CD4-positive, alpha-beta memory T cell (primary cell): ENCODE measurements around the gene NWD2. TPM values are rescaled to one million over a fixed set of nuclear protein-coding genes. Genes with fewer than 3 reads are reported as not detected.
"Not testable (repeated sequence)": the region's sequence is repeated elsewhere in the genome, so short reads cannot be mapped to it uniquely, and the experiment has no call there.

ENCODE experiments used
- CTCF ChIA-PET: fragments of 350-600 bp; sonication (Branson Sonifier 250); formaldehyde crosslinking; loops from one replicate; lab custom pipeline; 2021; ENCODE audit warnings: inconsistent platforms; ENCODE audit not compliant: partially characterized antibody; lab: Charles Lee
- POLR2A ChIA-PET: fragments of 350-600 bp; sonication (Branson Sonifier 250); formaldehyde crosslinking; loops from one replicate; lab custom pipeline; 2021; ENCODE audit not compliant: partially characterized antibody; lab: Charles Lee
- DNase-seq, 5 donors: peaks; one replicate each; pipeline versions ENCODE4 v3.0.0 to v3.0.0-alpha.2; 2020 to 2022; ENCODE audit warnings: mixed read lengths in 1 of 5
- H3K27ac ChIP-seq: one replicate; pipeline ENCODE4 v1.7.0; 2013; ENCODE audit warnings: low read depth, low read length
- H3K27me3 ChIP-seq: 2 replicates; pipeline ENCODE4 v1.7.0; 2013; ENCODE audit warnings: mild to moderate bottlenecking, low read length, moderate library complexity; ENCODE audit not compliant: insufficient read depth
- H3K36me3 ChIP-seq: 2 replicates; pipeline ENCODE4 v1.7.0; 2013; ENCODE audit warnings: mild to moderate bottlenecking, low read length, moderate library complexity; ENCODE audit not compliant: insufficient read depth
- H3K4me1 ChIP-seq: 2 replicates; pipeline ENCODE4 v1.7.0; 2013; ENCODE audit warnings: mild to moderate bottlenecking, low read length, moderate library complexity; ENCODE audit not compliant: insufficient read depth
- H3K4me3 ChIP-seq, 2 donors: one replicate each; pipeline ENCODE4 v1.7.0; 2013; ENCODE audit warnings: low read length in 2 of 2, mild to moderate bottlenecking in 1 of 2
- H3K9me3 ChIP-seq, 2 donors: one replicate each; pipeline ENCODE4 v1.7.0; 2013; ENCODE audit warnings: low read length in 2 of 2, control low read depth in 1 of 2; ENCODE audit not compliant: control insufficient read depth in 1 of 2
- H3K27ac Mint-ChIP-seq, 7 donors: one replicate each; pipeline ENCODE4 v1.8.0; 2020 to 2021; ENCODE audit warnings: mixed read lengths in 7 of 7, mild to moderate bottlenecking in 6 of 7, inconsistent platforms in 3 of 7, moderate library complexity in 3 of 7
- H3K27me3 Mint-ChIP-seq, 2 donors: one replicate each; pipeline ENCODE4 v1.8.0; 2020 to 2021; ENCODE audit warnings: mixed read lengths in 2 of 2
- H3K36me3 Mint-ChIP-seq, 2 donors: one replicate each; pipeline ENCODE4 v1.8.0; 2020 to 2021; ENCODE audit warnings: mixed read lengths in 2 of 2, inconsistent platforms in 1 of 2, mild to moderate bottlenecking in 1 of 2
- H3K4me1 Mint-ChIP-seq, 4 donors: one replicate each; pipeline ENCODE4 v1.8.0; 2020 to 2021; ENCODE audit warnings: mixed read lengths in 4 of 4, mild to moderate bottlenecking in 1 of 4
- H3K4me3 Mint-ChIP-seq, 8 donors: one replicate each; pipeline ENCODE4 v1.8.0; 2020 to 2021; ENCODE audit warnings: mixed read lengths in 8 of 8, mild to moderate bottlenecking in 7 of 8, moderate library complexity in 6 of 8, inconsistent platforms in 3 of 8
- H3K9me3 Mint-ChIP-seq, 8 donors: one replicate each; pipeline ENCODE4 v1.8.0; 2020 to 2021; ENCODE audit warnings: mixed read lengths in 8 of 8, mild to moderate bottlenecking in 5 of 8, inconsistent platforms in 3 of 8, moderate library complexity in 1 of 8
- intact Hi-C: fragments of 100-400 bp; cut with micrococcal nuclease; formaldehyde crosslinking; loops from one replicate; pipeline ENCODE4 v1.15.1; 2023
- polyA plus RNA-seq, 2 donors: library from polyadenylated mRNA; unstranded; fragments of 300-500 nt; fragmentation: Illumina TruSeq; gene quantifications; one replicate each; pipeline ENCODE4 v1.2.3, GENCODE V29; 2021
- total RNA-seq, 2 experiments: library from RNA; stranded (reverse); gene quantifications; one replicate each; pipeline ENCODE4 v1.2.3, GENCODE V29; 2021

Gene NWD2
- total and polyA plus RNA-seq, 4 experiments from 2014 or later: not detected

DNA sequence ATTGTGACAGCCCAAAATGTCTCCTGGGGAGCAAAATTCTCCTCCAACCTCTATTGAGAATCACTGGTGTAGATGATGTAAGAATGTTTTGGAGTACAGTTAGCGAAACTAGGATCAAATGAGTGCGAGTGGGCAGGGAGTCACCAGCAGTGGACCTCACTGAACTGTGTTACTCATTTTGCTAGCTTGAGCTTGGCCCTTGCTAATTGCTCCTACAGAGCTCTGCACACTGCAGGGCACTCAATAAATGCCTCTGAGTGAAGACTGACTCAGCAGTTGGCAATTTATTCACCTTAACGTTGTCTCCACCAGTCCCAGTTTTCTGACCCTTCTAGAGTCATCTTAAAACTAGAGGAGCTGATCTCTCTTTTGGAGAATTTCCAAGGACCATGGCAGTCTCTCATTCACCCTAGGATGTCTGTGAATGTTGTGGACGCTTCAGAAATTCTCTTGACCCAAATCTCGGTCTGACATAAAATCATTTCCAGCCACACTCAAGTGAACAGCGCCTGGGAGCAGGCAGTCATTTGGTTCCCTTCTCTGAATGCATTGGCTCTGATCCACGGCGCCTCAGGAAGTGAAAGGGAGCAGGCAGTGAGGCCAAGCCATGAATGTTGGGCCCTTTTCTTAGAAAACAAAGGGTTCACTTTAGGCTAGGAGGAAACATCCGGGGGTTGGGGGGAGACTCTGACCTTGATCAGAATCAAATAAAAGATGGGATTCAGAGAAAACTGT is 148.1 kb downstream of the NWD2 start:
- H3K4me1 ChIP-seq: no peaks in the 10 kb centered on the region
- no peaks in the 10 kb centered on the region for H3K36me3 ChIP-seq
- DNase-seq: no peak
- H3K9me3 ChIP-seq: no peaks in the 10 kb centered on the region
- Mint-ChIP-seq H3K4me1 (no peaks in the 10 kb centered on the region), H3K36me3 (no peaks in the 10 kb centered on the region), H3K27ac (no peak overlapping the region), H3K9me3 (no peaks in the 10 kb centered on the region), H3K4me3 (no peak overlapping the region), H3K27me3 (peaks cover 7 to 11% of the 10 kb centered on the region in 2 donors)
- ChIA-PET CTCF (no interaction called here), POLR2A (no interaction called here)
- H3K4me3 ChIP-seq: no peak overlapping the region
- intact Hi-C loops: loop anchor here (5.0 kb wide), 1 partner anchor 980 kb away; no protein-coding TSS in a partner anchor
- no peak overlapping the region for H3K27ac ChIP-seq
- H3K27me3 ChIP-seq: no peaks in the 10 kb centered on the region

DNA sequence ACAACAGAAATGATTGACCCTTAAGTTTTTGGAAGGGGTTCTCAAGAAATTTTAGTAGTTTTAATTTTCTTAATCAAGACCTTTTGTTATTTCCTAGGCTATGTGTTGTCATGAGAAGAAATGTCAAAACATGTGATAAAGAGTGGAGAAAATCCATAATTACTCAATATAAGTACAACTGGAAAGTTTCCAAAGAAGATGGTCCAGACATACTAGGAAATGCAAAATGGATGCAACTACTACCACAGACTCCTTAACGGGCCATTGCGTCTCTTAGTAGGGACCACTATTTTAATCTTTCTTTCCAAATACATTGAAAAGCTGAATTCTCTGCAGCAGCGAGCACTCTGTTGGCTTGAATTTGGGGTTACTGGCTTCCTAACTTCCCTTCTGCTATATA is 148.8 kb downstream of the NWD2 start:
- H3K9me3 ChIP-seq: no peaks in the 10 kb centered on the region
- Mint-ChIP-seq H3K4me3 (no peak overlapping the region), H3K36me3 (no peaks in the 10 kb centered on the region), H3K4me1 (no peaks in the 10 kb centered on the region), H3K9me3 (no peaks in the 10 kb centered on the region), H3K27me3 (peaks cover 8 to 13% of the 10 kb centered on the region in 2 donors), H3K27ac (no peak overlapping the region)
- intact Hi-C loops: loop anchor here (5.0 kb wide), 1 partner anchor 981 kb away; no protein-coding TSS in a partner anchor
- H3K27me3 ChIP-seq: no peaks in the 10 kb centered on the region
- no peak overlapping the region for H3K4me3 ChIP-seq
- H3K4me1 ChIP-seq: no peaks in the 10 kb centered on the region
- ChIA-PET CTCF (no interaction called here), POLR2A (no interaction called here)
- no peak overlapping the region for H3K27ac ChIP-seq
- H3K36me3 ChIP-seq: no peaks in the 10 kb centered on the region
- no peak for DNase-seq

DNA sequence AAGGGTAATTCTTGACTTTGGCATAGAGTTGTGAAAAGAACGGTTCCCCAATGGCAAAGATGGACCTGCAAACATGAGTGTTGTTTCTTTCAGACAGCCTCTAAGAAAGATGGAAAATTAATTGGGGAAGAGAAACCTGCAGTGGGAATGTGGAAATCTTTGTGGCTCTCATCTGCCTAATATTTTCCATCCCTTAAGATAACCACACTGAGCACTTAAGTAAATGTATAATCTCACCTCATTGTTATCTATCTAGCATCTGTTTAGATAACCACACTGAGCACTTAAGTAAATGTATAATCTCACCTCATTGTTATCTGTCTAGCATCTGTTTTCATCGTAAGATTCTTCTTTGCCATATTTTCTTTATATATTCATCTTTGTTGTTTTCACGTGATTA is 149.3 kb downstream of the NWD2 start:
- no peaks in the 10 kb centered on the region for H3K36me3 Mint-ChIP-seq
- H3K4me1 ChIP-seq: no peaks in the 10 kb centered on the region
- no peak overlapping the region for H3K4me3 ChIP-seq
- CTCF ChIA-PET: no interaction called here
- DNase-seq: no peak
- no peak overlapping the region for H3K27ac Mint-ChIP-seq
- H3K27me3 Mint-ChIP-seq: peaks cover 8 to 14% of the 10 kb centered on the region in 2 donors
- H3K4me3 Mint-ChIP-seq: no peak overlapping the region
- no peaks in the 10 kb centered on the region for H3K9me3 Mint-ChIP-seq
- H3K27ac ChIP-seq: no peak overlapping the region
- no peaks in the 10 kb centered on the region for H3K27me3 ChIP-seq
- intact Hi-C loops: loop anchor here (5.0 kb wide), 1 partner anchor 982 kb away; no protein-coding TSS in a partner anchor
- no peaks in the 10 kb centered on the region for H3K36me3 ChIP-seq
- POLR2A ChIA-PET: no interaction called here
- no peaks in the 10 kb centered on the region for H3K4me1 Mint-ChIP-seq
- no peaks in the 10 kb centered on the region for H3K9me3 ChIP-seq

DNA sequence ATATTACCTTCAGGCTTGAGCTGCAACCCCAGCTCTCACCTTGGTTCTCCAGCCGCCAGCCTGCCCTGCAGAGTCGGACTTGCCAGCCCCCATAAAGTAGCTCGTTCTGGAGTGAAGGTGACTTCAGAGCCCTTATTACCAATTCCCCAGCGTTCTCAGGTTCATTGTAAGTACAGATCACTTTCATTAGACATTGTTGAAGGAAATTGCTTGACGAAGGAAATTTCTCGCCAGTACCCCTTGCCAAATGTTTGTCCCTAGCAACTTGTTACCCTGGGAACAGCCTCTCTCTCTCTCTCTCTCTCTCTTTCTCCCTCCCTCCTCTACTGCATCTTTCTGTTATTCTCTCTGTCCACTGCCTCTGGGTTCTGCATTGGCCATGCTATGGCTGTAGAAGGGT is 153.0 kb downstream of the NWD2 start:
- Histone ChIP-seq H3K9me3 (no peaks in the 10 kb centered on the region), H3K27ac (no peak overlapping the region), H3K27me3 (no peaks in the 10 kb centered on the region), H3K4me3 (no peak overlapping the region), H3K4me1 (no peaks in the 10 kb centered on the region), H3K36me3 (no peaks in the 10 kb centered on the region)
- CTCF ChIA-PET: no interaction called here
- POLR2A ChIA-PET: no interaction called here
- no peaks in the 10 kb centered on the region for H3K36me3 Mint-ChIP-seq
- no peaks in the 10 kb centered on the region for H3K4me1 Mint-ChIP-seq
- H3K4me3 Mint-ChIP-seq: no peak overlapping the region
- no peak for DNase-seq
- intact Hi-C loops: no loop called here
- peaks cover 0 to 1% (median 0%) of the 10 kb centered on the region in 8 donors for H3K9me3 Mint-ChIP-seq
- H3K27me3 Mint-ChIP-seq: peaks cover 10 to 13% of the 10 kb centered on the region in 2 donors
- H3K27ac Mint-ChIP-seq: no peak overlapping the region

DNA sequence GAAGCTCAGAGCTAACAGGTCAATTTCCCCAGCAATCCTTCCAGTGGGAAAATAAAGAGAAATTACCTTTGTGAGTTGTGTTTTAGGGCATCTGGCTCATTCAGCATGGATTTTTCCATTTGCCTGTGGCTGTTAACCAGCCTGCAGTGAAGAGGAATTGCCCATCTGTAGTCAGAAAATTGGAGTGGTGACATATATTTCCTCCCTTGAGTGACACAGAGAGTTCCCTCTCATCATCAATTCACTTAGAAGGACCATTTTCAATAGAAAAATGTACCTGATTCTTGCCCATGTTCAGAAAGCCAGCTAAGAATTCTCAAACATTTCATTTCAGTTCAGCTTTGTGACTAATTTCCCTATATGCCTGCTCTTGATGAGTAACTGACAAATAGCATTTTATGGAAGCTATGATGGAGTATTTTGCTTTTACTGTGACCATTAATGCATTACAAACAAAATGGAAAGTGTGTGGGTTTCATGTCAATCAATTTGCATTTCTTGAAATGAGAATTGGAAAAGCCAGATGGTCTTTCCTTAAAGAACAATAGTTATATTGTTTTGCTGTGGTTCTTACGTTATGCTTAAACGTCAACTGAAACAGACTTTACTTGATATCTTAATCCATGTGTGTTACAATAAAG is 155.8 kb downstream of the NWD2 start:
- no peaks in the 10 kb centered on the region for H3K36me3 ChIP-seq
- POLR2A ChIA-PET: no interaction called here
- no peaks in the 10 kb centered on the region for H3K4me1 ChIP-seq
- Mint-ChIP-seq H3K36me3 (no peaks in the 10 kb centered on the region), H3K27ac (no peak overlapping the region), H3K4me1 (no peaks in the 10 kb centered on the region), H3K9me3 (peaks cover 0 to 3% (median 0%) of the 10 kb centered on the region in 8 donors), H3K4me3 (no peak overlapping the region), H3K27me3 (peaks cover 16% of the 10 kb centered on the region in 2 donors)
- no peaks in the 10 kb centered on the region for H3K27me3 ChIP-seq
- DNase-seq: no peak
- H3K9me3 ChIP-seq: no peaks in the 10 kb centered on the region
- H3K4me3 ChIP-seq: no peak overlapping the region
- intact Hi-C loops: no loop called here
- no peak overlapping the region for H3K27ac ChIP-seq
- CTCF ChIA-PET: interaction anchor here (1.0 to 1.4 kb wide), 2 partner anchors 10 to 13 kb away, joined by 4 to 5 read pairs; no protein-coding TSS in a partner anchor

DNA sequence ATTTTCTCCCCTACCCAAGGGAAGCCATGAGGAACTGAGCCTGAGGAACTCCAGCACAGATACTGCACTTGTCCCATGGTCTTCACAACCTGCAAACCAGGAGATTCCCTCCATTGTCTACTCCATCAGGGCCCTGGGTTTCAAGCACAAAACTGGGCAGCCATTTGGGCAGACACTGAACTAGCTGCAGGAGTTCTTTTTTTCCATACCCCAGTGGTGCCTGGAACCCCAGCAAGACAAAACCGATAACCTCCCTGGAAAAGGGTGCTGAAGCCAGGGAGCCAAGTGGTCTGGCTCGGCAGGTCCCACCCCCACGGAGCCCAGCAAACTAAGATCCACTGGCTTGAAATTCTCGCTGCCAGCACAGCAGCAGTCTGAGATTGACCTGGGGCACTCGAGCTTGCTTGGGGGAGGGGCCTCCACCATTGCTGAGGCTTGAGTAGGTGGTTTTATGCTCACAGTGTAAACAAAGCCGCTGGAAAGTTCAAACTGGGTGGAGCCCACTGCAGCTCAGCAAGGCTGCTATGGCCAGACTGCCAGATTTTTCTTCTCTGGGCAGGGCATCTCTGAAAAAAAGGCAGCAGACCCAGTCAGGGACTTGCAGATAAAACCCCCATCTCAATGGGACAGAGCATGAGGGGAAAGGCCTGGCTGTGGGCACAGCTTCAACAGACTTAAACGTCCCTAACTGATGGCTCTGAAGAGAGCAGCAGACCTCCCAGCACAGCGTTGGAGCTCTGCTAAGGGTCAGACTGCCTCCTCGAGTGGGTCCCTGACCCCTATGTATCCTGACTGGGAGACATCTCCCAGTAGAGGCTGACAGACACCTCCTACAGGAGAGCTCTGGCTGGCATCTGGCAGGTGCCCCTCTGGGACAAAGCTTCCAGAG is 163.6 kb downstream of the NWD2 start:
- intact Hi-C loops, H3K36me3 Mint-ChIP-seq, H3K4me1 Mint-ChIP-seq, CTCF ChIA-PET, H3K27ac ChIP-seq, H3K27ac Mint-ChIP-seq, H3K9me3 Mint-ChIP-seq, H3K4me3 ChIP-seq, H3K27me3 ChIP-seq, H3K36me3 ChIP-seq, POLR2A ChIA-PET, H3K9me3 ChIP-seq, DNase-seq, H3K4me1 ChIP-seq, H3K4me3 Mint-ChIP-seq: not testable (repeated sequence)
- H3K27me3 Mint-ChIP-seq: peaks cover 16 to 21% of the 10 kb centered on the region in 2 donors

DNA sequence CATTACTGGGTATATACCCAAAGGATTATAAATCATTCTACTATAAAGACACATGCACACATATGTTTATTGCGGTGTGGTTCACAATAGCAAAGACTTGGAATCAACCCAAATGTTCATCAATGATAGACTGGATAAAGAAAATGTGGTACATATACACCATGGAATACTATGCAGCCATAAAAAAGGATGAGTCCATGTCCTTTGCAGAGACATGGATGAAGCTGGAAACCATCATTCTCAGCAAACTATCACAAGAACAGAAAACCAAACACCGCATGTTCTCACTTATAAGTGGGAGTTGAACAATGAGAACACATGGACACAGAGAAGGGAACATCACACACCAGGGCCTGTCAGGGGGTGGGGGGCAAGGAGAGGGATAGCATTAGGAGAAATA is 169.1 kb downstream of the NWD2 start:
- H3K27ac Mint-ChIP-seq, H3K4me3 Mint-ChIP-seq, H3K9me3 Mint-ChIP-seq, CTCF ChIA-PET, H3K9me3 ChIP-seq, H3K4me1 Mint-ChIP-seq, DNase-seq, H3K4me3 ChIP-seq, H3K27me3 ChIP-seq, H3K36me3 Mint-ChIP-seq, intact Hi-C loops, H3K4me1 ChIP-seq, POLR2A ChIA-PET, H3K27ac ChIP-seq, H3K36me3 ChIP-seq: not testable (repeated sequence)
- H3K27me3 Mint-ChIP-seq: peaks cover 11% of the 10 kb centered on the region in 2 donors
